WTC11 (cell line): ENCODE measurements around the gene VWA7. TPM values are rescaled to one million over a fixed set of nuclear protein-coding genes. Genes with fewer than 3 reads are reported as not detected.
A peak's percentile ranks its signal among the peaks of the same experiment; 100 is the strongest.

ENCODE experiments used
- ATAC-seq: fragments of 200-7000 bp; cut with Tn5 transposase; 2 replicates; pipeline ENCODE4 v1.10.0; 2021; ENCODE audit warnings: mild to moderate bottlenecking, moderate library complexity
- CTCF ChIA-PET: fragments of 300-600 bp; sonication (Branson Sonifier 250); formaldehyde crosslinking; loops from one replicate; lab custom pipeline; 2021; ENCODE audit warnings: antibody characterized with exemption; lab: Charles Lee
- POLR2A ChIA-PET: fragments of 350-600 bp; sonication (Branson Sonifier 250); formaldehyde crosslinking; loops from one replicate; lab custom pipeline; 2021; ENCODE audit warnings: antibody characterized with exemption; lab: Charles Lee
- DNase-seq: peaks from one replicate; pipeline ENCODE4 v3.0.0; 2021; ENCODE audit warnings: low spot score
- H3K27ac Mint-ChIP-seq: 2 replicates; pipeline ENCODE4 v1.8.0; 2021; ENCODE audit warnings: mixed read lengths
- H3K27me3 Mint-ChIP-seq: 2 replicates; pipeline ENCODE4 v1.8.0; 2021; ENCODE audit warnings: low read depth, mild to moderate bottlenecking, moderate library complexity, mixed read lengths
- H3K36me3 Mint-ChIP-seq: 2 replicates; pipeline ENCODE4 v1.8.0; 2021; ENCODE audit warnings: mixed read lengths
- H3K4me1 Mint-ChIP-seq: 2 replicates; pipeline ENCODE4 v1.8.0; 2022; ENCODE audit warnings: mixed read lengths
- H3K4me3 Mint-ChIP-seq: 2 replicates; pipeline ENCODE4 v1.8.0; 2021; ENCODE audit warnings: mild to moderate bottlenecking, moderate library complexity, mixed read lengths
- H3K9me3 Mint-ChIP-seq: 2 replicates; pipeline ENCODE4 v1.8.0; 2021; ENCODE audit warnings: mixed read lengths
- AR ChIP-seq: fragments of 250-450 bp; sonication (Bioruptor Pico); IDR thresholded peaks from 2 replicates; pipeline ENCODE4 v1.9.0; 2021; ENCODE audit warnings: mild to moderate bottlenecking
- CREB1 ChIP-seq: sonication (generic); formaldehyde crosslinking; IDR thresholded peaks from 2 replicates; pipeline ENCODE4 v1.8.0; 2023; ENCODE audit warnings: mild to moderate bottlenecking, missing genetic modification reagents
- E2F5 ChIP-seq: sonication (generic); formaldehyde crosslinking; IDR thresholded peaks from 2 replicates; pipeline ENCODE4 v1.8.1; 2022; ENCODE audit warnings: mild to moderate bottlenecking, moderate library complexity, missing genetic modification reagents
- ETV6 ChIP-seq: sonication (generic); formaldehyde crosslinking; IDR thresholded peaks from 2 replicates; pipeline ENCODE4 v1.8.1; 2022; ENCODE audit warnings: mild to moderate bottlenecking, missing genetic modification reagents
- FOXJ3 ChIP-seq: sonication (generic); formaldehyde crosslinking; IDR thresholded peaks from 2 replicates; pipeline ENCODE4 v1.9.0; 2021; ENCODE audit warnings: missing genetic modification reagents, mild to moderate bottlenecking, borderline replicate concordance
- FOXK1 ChIP-seq: sonication (generic); formaldehyde crosslinking; IDR thresholded peaks from 2 replicates; pipeline ENCODE4 v1.8.0; 2022; ENCODE audit warnings: mild to moderate bottlenecking, moderate library complexity, missing genetic modification reagents
- IRF1 ChIP-seq: sonication (generic); formaldehyde crosslinking; IDR thresholded peaks from 2 replicates; pipeline ENCODE4 v1.8.0; 2023; ENCODE audit warnings: missing genetic modification reagents
- IRF2 ChIP-seq: sonication (generic); formaldehyde crosslinking; IDR thresholded peaks from 2 replicates; pipeline ENCODE4 v1.8.0; 2022; ENCODE audit warnings: low read depth, missing genetic modification reagents, borderline replicate concordance
- KAT7 ChIP-seq: sonication (generic); formaldehyde crosslinking; IDR thresholded peaks from 2 replicates; pipeline ENCODE4 v1.8.1; 2023; ENCODE audit warnings: missing genetic modification reagents, mild to moderate bottlenecking, borderline replicate concordance
- MYBL2 ChIP-seq: sonication (generic); formaldehyde crosslinking; IDR thresholded peaks from 2 replicates; pipeline ENCODE4 v1.8.1; 2023; ENCODE audit warnings: mild to moderate bottlenecking, moderate library complexity, missing genetic modification reagents
- RELA ChIP-seq: sonication (generic); formaldehyde crosslinking; IDR thresholded peaks from 2 replicates; pipeline ENCODE4 v1.8.1; 2022; ENCODE audit warnings: missing genetic modification reagents, mild to moderate bottlenecking, borderline replicate concordance
- SP1 ChIP-seq: sonication (generic); formaldehyde crosslinking; conservative IDR thresholded peaks from 2 replicates; pipeline ENCODE4 v1.8.1; 2022; ENCODE audit warnings: missing genetic modification reagents
- TEAD1 ChIP-seq: sonication (generic); formaldehyde crosslinking; IDR thresholded peaks from 2 replicates; pipeline ENCODE4 v1.8.0; 2022; ENCODE audit warnings: mild to moderate bottlenecking, missing genetic modification reagents
- ZNF219 ChIP-seq: sonication (generic); formaldehyde crosslinking; IDR thresholded peaks from 2 replicates; pipeline ENCODE4 v1.8.0; 2023; ENCODE audit warnings: missing genetic modification reagents, mild to moderate bottlenecking, borderline replicate concordance
- ZNF671 ChIP-seq: fragments of 250-450 bp; sonication (Bioruptor Pico); IDR thresholded peaks from 2 replicates; pipeline ENCODE4 v1.8.0; 2021; ENCODE audit warnings: mild to moderate bottlenecking
- ZSCAN18 ChIP-seq: fragments of 250-450 bp; sonication (Bioruptor Pico); IDR thresholded peaks from 2 replicates; pipeline ENCODE4 v2.1.2; 2022; ENCODE audit warnings: mild to moderate bottlenecking, moderate library complexity
- total RNA-seq: library from RNA; stranded (reverse); gene quantifications from 3 replicates; pipeline ENCODE4 v1.2.3, GENCODE V29; 2021

Gene VWA7
- total RNA-seq, 1 experiment from 2014 or later = 1.8 TPM

GRCh38 chr6:31814677-31815024 is 37.5 kb upstream of the VWA7 start:
- CTCF ChIA-PET = interaction anchor here (0.7 to 2.4 kb wide), 14 partner anchors 8 to 144 kb away, joined by 3 to 19 read pairs (median 5); partner anchors contain the start of genes DDAH2, HSPA1B, LSM2 and LY6G5C
- H3K36me3 Mint-ChIP-seq = peaks cover 4% of the 10 kb centered on the region; the same call in 1 of the 2 replicates
- no peaks in the 10 kb centered on the region; the same call in 1 of the 2 replicates for H3K9me3 Mint-ChIP-seq
- no peaks in the 10 kb centered on the region; the same call in 1 of the 2 replicates for H3K27me3 Mint-ChIP-seq
- peak overlapping the region; percentile 98 for H3K27ac Mint-ChIP-seq
- H3K4me1 Mint-ChIP-seq = peaks cover 25% of the 10 kb centered on the region
- DNase-seq (peak; percentile 91), ATAC-seq (peak; percentile 73)
- H3K4me3 Mint-ChIP-seq = peak overlapping the region; percentile 85
- POLR2A ChIA-PET = interaction anchor here (0.6 to 2.3 kb wide), 21 partner anchors 8 to 221 kb away, joined by 3 to 18 read pairs (median 4); partner anchors contain the start of genes DDAH2, GPANK1, HSPA1B and LSM2
- TF ChIP-seq ETV6 (CRISPR knock-in tag) (0 out of 2 replicates have a peak, but pooled peaks have one; percentile 33), FOXK1 (CRISPR knock-in tag) (0 out of 2 replicates have a peak, but pooled peaks have one; percentile 48), RELA (CRISPR knock-in tag) (no peak), SP1 (CRISPR knock-in tag) (peak; percentile 31; the same call in 1 of the 2 replicates), IRF2 (CRISPR knock-in tag) (no peak), ZNF671 (no peak), MYBL2 (0 out of 2 replicates have a peak, but pooled peaks have one; percentile 29), E2F5 (CRISPR knock-in tag) (no peak)
- TF ChIP-seq, all 79 proteins: peak for 4

GRCh38 chr6:31813465-31813849 is 36.3 kb upstream of the VWA7 start:
- DNase-seq = no peak
- Mint-ChIP-seq H3K4me3 (peak overlapping the region; percentile 85), H3K4me1 (peaks cover 18% of the 10 kb centered on the region), H3K27me3 (no peaks in the 10 kb centered on the region; the same call in none of the 2 replicates), H3K27ac (no peak overlapping the region)
- ChIA-PET POLR2A (interaction anchor here (0.6 to 2.3 kb wide), 7 partner anchors 7 to 540 kb away, joined by 3 to 18 read pairs (median 6); partner anchors contain the start of genes HSPA1B, VARS1 and VWA7), CTCF (interaction anchor here (0.6 to 2.4 kb wide), 8 partner anchors 17 to 145 kb away, joined by 3 to 19 read pairs (median 4); partner anchors contain the start of genes LY6G5C, NELFE, SKIC2 and VARS1)
- ATAC-seq = no peak
- TF ChIP-seq TEAD1 (no peak), ETV6 (CRISPR knock-in tag) (no peak), KAT7 (CRISPR knock-in tag) (no peak), ZSCAN18 (CRISPR knock-in tag) (no peak), MYBL2 (no peak), ZNF219 (CRISPR knock-in tag) (no peak), FOXJ3 (CRISPR knock-in tag) (no peak), AR (CRISPR knock-in tag) (no peak), CREB1 (CRISPR knock-in tag) (no peak), IRF2 (CRISPR knock-in tag) (no peak), IRF1 (CRISPR knock-in tag) (no peak)
- TF ChIP-seq, all 79 proteins: peak for 0
- Mint-ChIP-seq H3K9me3 (no peaks in the 10 kb centered on the region; the same call in 1 of the 2 replicates), H3K36me3 (peaks cover 4% of the 10 kb centered on the region; the same call in 1 of the 2 replicates)
